Tibial artery (tissue), 4 donors: ENCODE results near the gene C22orf23.

Experiments used
- DNase-seq, 2 donors: peaks; one replicate each; pipeline ENCODE4 v3.0.0-alpha.2; 2019
- H3K27ac ChIP-seq, 2 donors: fragments of 200-600 bp; sonication (generic) in 1 of 2; 1 replicate in 1 of 2; 2 replicates in 1 of 2; pipeline ENCODE4 v1.5.1; 2018 to 2019; ENCODE audit warnings: mild to moderate bottlenecking in 1 of 2
- H3K27me3 ChIP-seq, 2 donors: fragments of 200-600 bp; sonication (generic) in 1 of 2; one replicate each; pipeline versions ENCODE4 v1.5.1 to v1.6.0; 2016 to 2019
- H3K36me3 ChIP-seq, 3 donors: fragments of 200-600 bp; sonication (generic) in 2 of 3; one replicate each; pipeline ENCODE4 v1.5.1; 2016 to 2019; ENCODE audit warnings: mild to moderate bottlenecking in 2 of 3
- H3K4me1 ChIP-seq, 4 donors: fragments of 200-600 bp; sonication (generic) in 2 of 4; 1 replicate in 3 of 4; 2 replicates in 1 of 4; pipeline ENCODE4 v1.5.1; 2016 to 2019
- H3K4me3 ChIP-seq, 2 donors: fragments of 200-600 bp; sonication (generic) in 1 of 2; 1 replicate in 1 of 2; 2 replicates in 1 of 2; pipeline ENCODE4 v1.5.1; 2018 to 2019; ENCODE audit warnings: mild to moderate bottlenecking in 2 of 2
- H3K9me3 ChIP-seq, 3 donors: fragments of 200-600 bp; sonication (generic) in 1 of 3; one replicate each; pipeline ENCODE4 v1.5.1; 2016 to 2019
- CTCF ChIP-seq, 2 experiments: fragments of 200-600 bp in 1 of 2; fragments of 450-650 bp in 1 of 2; IDR thresholded peaks; one replicate each; pipeline ENCODE4 v1.5.1; 2017 to 2019; ENCODE audit warnings: antibody characterized with exemption in 2 of 2, mild to moderate bottlenecking in 1 of 2, moderate library complexity in 1 of 2
- intact Hi-C: fragments of 100-400 bp; cut with DNase I; formaldehyde crosslinking; loops from one replicate; pipeline ENCODE4 v1.15.0; 2023; ENCODE audit warnings: low total_unique reads

C22orf23 gene

GRCh38 chr22:37972527-37972926, 19.1 kb upstream of the C22orf23 start:
- Histone ChIP-seq H3K27ac (no peak overlapping the region), H3K36me3 (peaks cover 11 to 73% (median 30%) of the 10 kb centered on the region in 3 donors), H3K4me1 (no peaks in the 10 kb centered on the region), H3K27me3 (no peaks in the 10 kb centered on the region), H3K9me3 (no peaks in the 10 kb centered on the region), H3K4me3 (no peak overlapping the region)
- TF ChIP-seq CTCF (IDR thresholded peaks at IDR 0.05): no peak
- intact Hi-C loops: no loop called here
- DNase-seq: no peak

- H3K27me3 ChIP-seq: no peaks in the 10 kb centered on the region
- intact Hi-C loops: no loop called here
- peaks cover 18 to 73% (median 38%) of the 10 kb centered on the region in 3 donors for H3K36me3 ChIP-seq
- no peak for TF ChIP-seq CTCF (IDR thresholded peaks at IDR 0.05)
- H3K9me3 ChIP-seq: no peaks in the 10 kb centered on the region
- peaks cover 0 to under 1% (median 0%) of the 10 kb centered on the region in 4 donors for H3K4me1 ChIP-seq
- no peak for DNase-seq
- H3K4me3 ChIP-seq: no peak overlapping the region
- no peak overlapping the region for H3K27ac ChIP-seq
Measured at GRCh38 chr22:37971475-37972434, 18.4 kb upstream of the C22orf23 start.

- no peak for DNase-seq
- intact Hi-C loops: no loop called here
- no peaks in the 10 kb centered on the region for H3K27me3 ChIP-seq
- no peak for TF ChIP-seq CTCF (IDR thresholded peaks at IDR 0.05)
- H3K36me3 ChIP-seq: peaks cover 19 to 72% (median 35%) of the 10 kb centered on the region in 3 donors
- H3K27ac ChIP-seq: no peak overlapping the region
- H3K9me3 ChIP-seq: no peaks in the 10 kb centered on the region
- no peak overlapping the region for H3K4me3 ChIP-seq
- H3K4me1 ChIP-seq: peaks cover 0 to 9% (median 5%) of the 10 kb centered on the region in 4 donors
Measured at GRCh38 chr22:37970864-37971263, 17.5 kb upstream of the C22orf23 start.

- Histone ChIP-seq H3K4me1 (peaks cover 0 to 22% (median 13%) of the 10 kb centered on the region in 4 donors), H3K9me3 (no peaks in the 10 kb centered on the region), H3K36me3 (peaks cover 21 to 63% (median 35%) of the 10 kb centered on the region in 3 donors), H3K27ac (no peak overlapping the region), H3K27me3 (no peaks in the 10 kb centered on the region), H3K4me3 (no peak overlapping the region)
- intact Hi-C loops: loop anchor here (5.0 kb wide), 1 partner anchor 151 kb away; no protein-coding TSS in a partner anchor
- TF ChIP-seq CTCF (IDR thresholded peaks at IDR 0.05): no peak
- no peak for DNase-seq
Measured at GRCh38 chr22:37968452-37969251, 15.3 kb upstream of the C22orf23 start.

GRCh38 chr22:37967637-37968451, 14.4 kb upstream of the C22orf23 start:
- intact Hi-C loops: loop anchor here (5.0 kb wide), 1 partner anchor 151 kb away; no protein-coding TSS in a partner anchor
- no peak for TF ChIP-seq CTCF (IDR thresholded peaks at IDR 0.05)
- H3K4me1 ChIP-seq: peaks cover 0 to 22% (median 13%) of the 10 kb centered on the region in 4 donors
- no peak overlapping the region for H3K27ac ChIP-seq
- DNase-seq: no peak
- no peaks in the 10 kb centered on the region for H3K9me3 ChIP-seq
- peaks cover 23 to 64% (median 36%) of the 10 kb centered on the region in 3 donors for H3K36me3 ChIP-seq
- no peak overlapping the region for H3K4me3 ChIP-seq
- no peaks in the 10 kb centered on the region for H3K27me3 ChIP-seq
